ENCODE results near the gene PTPRN. TPM values are rescaled to one million over a fixed set of nuclear protein-coding genes. Genes with fewer than 3 reads are reported as not detected.

Gene PTPRN
- total and polyA plus RNA-seq, 9 of the 15 experiments (the other 6 are each of a cell fraction or from before 2014, with no cell fraction given) = 0.15 to 2.4 (median 0.43) TPM; not detected in 1

DNA sequence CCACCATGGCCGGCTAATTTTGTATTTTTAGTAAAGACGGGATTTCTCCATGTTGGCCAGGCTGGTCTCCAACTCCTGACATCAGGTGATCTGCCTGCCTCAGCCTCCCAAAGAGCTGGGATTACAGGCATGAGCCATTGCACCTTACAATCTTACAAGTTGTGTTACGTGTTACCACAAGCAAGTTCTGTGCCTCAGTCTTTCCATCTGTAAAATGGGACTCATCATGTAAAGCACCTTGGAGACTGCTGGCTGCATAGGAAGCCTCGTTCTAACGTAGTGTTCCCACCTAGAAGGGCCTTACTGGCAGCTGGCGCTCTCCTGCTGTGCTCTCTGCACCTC lies 20.0 kb downstream of the PTPRN start (continued):
- TF ChIP-seq, protein P1, sequence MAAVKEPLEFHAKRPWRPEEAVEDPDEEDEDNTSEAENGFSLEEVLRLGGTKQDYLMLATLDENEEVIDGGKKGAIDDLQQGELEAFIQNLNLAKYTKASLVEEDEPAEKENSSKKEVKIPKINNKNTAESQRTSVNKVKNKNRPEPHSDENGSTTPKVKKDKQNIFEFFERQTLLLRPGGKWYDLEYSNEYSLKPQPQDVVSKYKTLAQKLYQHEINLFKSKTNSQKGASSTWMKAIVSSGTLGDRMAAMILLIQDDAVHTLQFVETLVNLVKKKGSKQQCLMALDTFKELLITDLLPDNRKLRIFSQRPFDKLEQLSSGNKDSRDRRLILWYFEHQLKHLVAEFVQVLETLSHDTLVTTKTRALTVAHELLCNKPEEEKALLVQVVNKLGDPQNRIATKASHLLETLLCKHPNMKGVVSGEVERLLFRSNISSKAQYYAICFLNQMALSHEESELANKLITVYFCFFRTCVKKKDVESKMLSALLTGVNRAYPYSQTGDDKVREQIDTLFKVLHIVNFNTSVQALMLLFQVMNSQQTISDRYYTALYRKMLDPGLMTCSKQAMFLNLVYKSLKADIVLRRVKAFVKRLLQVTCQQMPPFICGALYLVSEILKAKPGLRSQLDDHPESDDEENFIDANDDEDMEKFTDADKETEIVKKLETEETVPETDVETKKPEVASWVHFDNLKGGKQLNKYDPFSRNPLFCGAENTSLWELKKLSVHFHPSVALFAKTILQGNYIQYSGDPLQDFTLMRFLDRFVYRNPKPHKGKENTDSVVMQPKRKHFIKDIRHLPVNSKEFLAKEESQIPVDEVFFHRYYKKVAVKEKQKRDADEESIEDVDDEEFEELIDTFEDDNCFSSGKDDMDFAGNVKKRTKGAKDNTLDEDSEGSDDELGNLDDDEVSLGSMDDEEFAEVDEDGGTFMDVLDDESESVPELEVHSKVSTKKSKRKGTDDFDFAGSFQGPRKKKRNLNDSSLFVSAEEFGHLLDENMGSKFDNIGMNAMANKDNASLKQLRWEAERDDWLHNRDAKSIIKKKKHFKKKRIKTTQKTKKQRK (IDR thresholded peaks at IDR 0.05; ENCODE audit: borderline replicate concordance, low read depth, low read length) = no peak
- no peak for TF ChIP-seq BMI1 (IDR thresholded peaks at IDR 0.05; ENCODE audit: low read length)
- no peak for TF ChIP-seq BACH1 (tag; IDR thresholded peaks at IDR 0.05)
- TF ChIP-seq SMARCA5 (IDR thresholded peaks at IDR 0.05) = peak; percentile 90
- TF ChIP-seq CBX1 (IDR thresholded peaks at IDR 0.05; ENCODE audit: low read depth) = peak; percentile 86; the same call in 1 of the 2 replicates
- TF ChIP-seq, protein P2, sequence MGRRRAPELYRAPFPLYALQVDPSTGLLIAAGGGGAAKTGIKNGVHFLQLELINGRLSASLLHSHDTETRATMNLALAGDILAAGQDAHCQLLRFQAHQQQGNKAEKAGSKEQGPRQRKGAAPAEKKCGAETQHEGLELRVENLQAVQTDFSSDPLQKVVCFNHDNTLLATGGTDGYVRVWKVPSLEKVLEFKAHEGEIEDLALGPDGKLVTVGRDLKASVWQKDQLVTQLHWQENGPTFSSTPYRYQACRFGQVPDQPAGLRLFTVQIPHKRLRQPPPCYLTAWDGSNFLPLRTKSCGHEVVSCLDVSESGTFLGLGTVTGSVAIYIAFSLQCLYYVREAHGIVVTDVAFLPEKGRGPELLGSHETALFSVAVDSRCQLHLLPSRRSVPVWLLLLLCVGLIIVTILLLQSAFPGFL (CRISPR knock-in tag; IDR thresholded peaks at IDR 0.05) = no peak
- no peak for TF ChIP-seq CCAR2 (IDR thresholded peaks at IDR 0.05; ENCODE audit: low read depth, low read length)
- TF ChIP-seq ZNF696 (CRISPR knock-in tag; conservative IDR thresholded peaks at IDR 0.05) = no peak
- TF ChIP-seq, protein P3, sequence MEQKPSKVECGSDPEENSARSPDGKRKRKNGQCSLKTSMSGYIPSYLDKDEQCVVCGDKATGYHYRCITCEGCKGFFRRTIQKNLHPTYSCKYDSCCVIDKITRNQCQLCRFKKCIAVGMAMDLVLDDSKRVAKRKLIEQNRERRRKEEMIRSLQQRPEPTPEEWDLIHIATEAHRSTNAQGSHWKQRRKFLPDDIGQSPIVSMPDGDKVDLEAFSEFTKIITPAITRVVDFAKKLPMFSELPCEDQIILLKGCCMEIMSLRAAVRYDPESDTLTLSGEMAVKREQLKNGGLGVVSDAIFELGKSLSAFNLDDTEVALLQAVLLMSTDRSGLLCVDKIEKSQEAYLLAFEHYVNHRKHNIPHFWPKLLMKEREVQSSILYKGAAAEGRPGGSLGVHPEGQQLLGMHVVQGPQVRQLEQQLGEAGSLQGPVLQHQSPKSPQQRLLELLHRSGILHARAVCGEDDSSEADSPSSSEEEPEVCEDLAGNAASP (IDR thresholded peaks at IDR 0.05) = no peak
- peak in 1 of 2 experiments; percentile 41; a peak in 1 of 3 replicates for TF ChIP-seq CBX3 (IDR thresholded peaks at IDR 0.05; ENCODE audit: borderline replicate concordance in 1 of 2, low read length in 2 of 2)
- TF ChIP-seq HDAC1 (IDR thresholded peaks at IDR 0.05) = peak in 1 of 2 experiments; percentile 40; a peak in 1 of 4 replicates
- TF ChIP-seq HDAC2 (IDR thresholded peaks at IDR 0.05) = peak; percentile 80; the same call in 1 of the 2 replicates
- no peak for TF ChIP-seq ZNF224 (CRISPR knock-in tag; IDR thresholded peaks at IDR 0.05)
- TF ChIP-seq ADNP (tag; IDR thresholded peaks at IDR 0.05) = peak; percentile 88
- no peak for TF ChIP-seq SPI1 (IDR thresholded peaks at IDR 0.05; ENCODE audit: borderline replicate concordance, low read depth, low read length)
- TF ChIP-seq, protein P4, sequence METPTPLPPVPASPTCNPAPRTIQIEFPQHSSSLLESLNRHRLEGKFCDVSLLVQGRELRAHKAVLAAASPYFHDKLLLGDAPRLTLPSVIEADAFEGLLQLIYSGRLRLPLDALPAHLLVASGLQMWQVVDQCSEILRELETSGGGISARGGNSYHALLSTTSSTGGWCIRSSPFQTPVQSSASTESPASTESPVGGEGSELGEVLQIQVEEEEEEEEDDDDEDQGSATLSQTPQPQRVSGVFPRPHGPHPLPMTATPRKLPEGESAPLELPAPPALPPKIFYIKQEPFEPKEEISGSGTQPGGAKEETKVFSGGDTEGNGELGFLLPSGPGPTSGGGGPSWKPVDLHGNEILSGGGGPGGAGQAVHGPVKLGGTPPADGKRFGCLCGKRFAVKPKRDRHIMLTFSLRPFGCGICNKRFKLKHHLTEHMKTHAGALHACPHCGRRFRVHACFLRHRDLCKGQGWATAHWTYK (CRISPR knock-in tag; IDR thresholded peaks at IDR 0.05) = no peak
- TF ChIP-seq NCOA4 (IDR thresholded peaks at IDR 0.05; ENCODE audit: partially characterized antibody) = no peak
- no peak for TF ChIP-seq DACH1 (IDR thresholded peaks at IDR 0.05; ENCODE audit: partially characterized antibody)
- no peak for TF ChIP-seq ZNF79 (CRISPR knock-in tag; IDR thresholded peaks at IDR 0.05; ENCODE audit: low read depth)
- TF ChIP-seq ILF3 (IDR thresholded peaks at IDR 0.05; ENCODE audit: borderline replicate concordance) = no peak
- TF ChIP-seq KDM1A (IDR thresholded peaks at IDR 0.05) = peak; percentile 76 to 93
- no peak for TF ChIP-seq SRSF1 (IDR thresholded peaks at IDR 0.05; ENCODE audit: low read depth, low read length)
